Cardiac fibroblast (primary cell): ENCODE results near the gene NPTN.
"Not testable (repeated sequence)": the region's sequence is repeated elsewhere in the genome, so short reads cannot be mapped to it uniquely, and the experiment has no call there.

ENCODE experiments used
- DNase-seq, 2 donors: peaks; one replicate each; pipeline versions ENCODE4 v3.0.0 to v3.0.0-alpha.2; 2010; ENCODE audit warnings: low read depth in 2 of 2
- H3K4me3 ChIP-seq, 2 donors: replicated peaks in 1 of 2; 1 replicate in 1 of 2; 2 replicates in 1 of 2; pipeline ENCODE4 v1.5.1; 2011; ENCODE audit warnings: low read depth in 2 of 2, low read length in 2 of 2, mild to moderate bottlenecking in 2 of 2, moderate library complexity in 1 of 2
- TF ChIP-seq, protein P1 (sequence below): IDR thresholded peaks from one replicate; pipeline ENCODE4 v1.5.1; 2011; ENCODE audit warnings: low read depth, mild to moderate bottlenecking, low read length, inconsistent platforms

NPTN gene

DNA sequence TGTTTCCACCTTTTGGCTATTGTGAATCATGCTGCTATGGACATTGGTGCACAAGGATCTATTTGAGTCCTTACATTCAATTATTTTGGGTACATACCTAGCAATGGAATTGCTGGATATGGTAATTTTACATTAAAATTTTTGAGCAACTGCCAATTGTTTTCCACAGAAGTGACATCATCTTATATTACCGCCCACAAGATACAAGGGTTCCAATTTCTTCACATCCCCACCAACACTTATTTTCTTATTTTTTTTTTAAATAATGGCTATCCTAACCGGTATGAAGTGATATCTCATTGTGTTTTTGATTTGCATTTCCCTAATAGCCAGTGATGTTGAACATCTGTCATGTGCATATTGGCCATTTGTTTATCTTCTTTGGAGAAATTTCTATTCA lies 22.5 kb upstream of the NPTN start:
- H3K4me3 ChIP-seq = no peak overlapping the region
- TF ChIP-seq, protein P1, sequence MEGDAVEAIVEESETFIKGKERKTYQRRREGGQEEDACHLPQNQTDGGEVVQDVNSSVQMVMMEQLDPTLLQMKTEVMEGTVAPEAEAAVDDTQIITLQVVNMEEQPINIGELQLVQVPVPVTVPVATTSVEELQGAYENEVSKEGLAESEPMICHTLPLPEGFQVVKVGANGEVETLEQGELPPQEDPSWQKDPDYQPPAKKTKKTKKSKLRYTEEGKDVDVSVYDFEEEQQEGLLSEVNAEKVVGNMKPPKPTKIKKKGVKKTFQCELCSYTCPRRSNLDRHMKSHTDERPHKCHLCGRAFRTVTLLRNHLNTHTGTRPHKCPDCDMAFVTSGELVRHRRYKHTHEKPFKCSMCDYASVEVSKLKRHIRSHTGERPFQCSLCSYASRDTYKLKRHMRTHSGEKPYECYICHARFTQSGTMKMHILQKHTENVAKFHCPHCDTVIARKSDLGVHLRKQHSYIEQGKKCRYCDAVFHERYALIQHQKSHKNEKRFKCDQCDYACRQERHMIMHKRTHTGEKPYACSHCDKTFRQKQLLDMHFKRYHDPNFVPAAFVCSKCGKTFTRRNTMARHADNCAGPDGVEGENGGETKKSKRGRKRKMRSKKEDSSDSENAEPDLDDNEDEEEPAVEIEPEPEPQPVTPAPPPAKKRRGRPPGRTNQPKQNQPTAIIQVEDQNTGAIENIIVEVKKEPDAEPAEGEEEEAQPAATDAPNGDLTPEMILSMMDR = no peak
- no peak for DNase-seq

DNA sequence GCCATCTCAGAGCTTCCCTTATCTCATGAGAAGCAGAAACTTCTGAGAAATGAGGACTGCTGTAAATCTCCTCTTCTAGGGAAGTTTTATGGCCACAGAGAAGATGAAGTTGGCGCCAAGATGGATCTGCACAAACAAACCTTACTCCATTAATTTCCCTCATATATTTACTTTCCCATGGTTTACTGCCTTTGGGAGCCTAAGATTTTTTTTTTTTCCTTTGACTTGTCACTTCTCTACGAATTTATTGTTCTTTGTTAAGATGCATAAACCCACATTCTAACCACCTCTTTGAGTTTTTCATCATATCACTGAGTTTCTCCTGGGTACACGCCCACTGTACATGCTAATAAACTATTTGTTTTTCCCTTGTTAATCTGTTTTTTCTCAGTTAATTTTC lies 21.5 kb upstream of the NPTN start:
- no peak for DNase-seq
- TF ChIP-seq, protein P1 = no peak
- no peak overlapping the region for H3K4me3 ChIP-seq

DNA sequence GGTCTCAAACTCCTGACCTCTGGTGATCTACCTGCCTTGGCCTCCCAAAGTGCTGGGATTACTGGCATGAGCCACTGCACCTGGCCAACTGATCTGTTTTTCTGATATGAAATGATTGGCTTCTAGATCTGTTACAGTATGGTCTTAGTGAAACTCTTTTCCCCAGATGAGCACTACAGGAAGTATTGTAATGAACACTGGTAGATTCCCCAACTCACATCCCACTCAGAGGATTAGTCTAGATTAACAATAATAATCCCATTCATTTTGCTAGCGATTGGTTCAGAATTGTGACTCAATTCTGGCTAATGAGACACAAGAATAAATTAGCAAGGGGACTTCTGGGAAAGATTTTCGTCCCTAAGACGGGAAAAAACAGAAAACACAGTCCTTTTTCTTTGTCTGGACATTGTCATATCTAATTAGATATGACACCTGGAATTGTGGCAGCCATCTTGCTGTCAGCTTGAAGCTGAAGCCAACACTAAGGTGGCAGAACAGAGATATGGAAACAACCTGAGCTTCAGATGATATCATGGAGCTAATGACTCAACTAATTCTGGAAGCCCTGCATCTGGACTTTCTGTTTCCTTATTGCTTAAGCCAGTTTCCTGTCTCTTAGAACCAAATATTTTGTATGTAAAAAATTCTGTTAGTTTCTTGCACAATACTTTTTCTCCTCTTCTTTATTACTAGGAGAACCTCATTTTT lies 17.4 kb upstream of the NPTN start:
- TF ChIP-seq, protein P1 = no peak
- DNase-seq = peak; percentile 75 to 88
- H3K4me3 ChIP-seq = no peak overlapping the region

DNA sequence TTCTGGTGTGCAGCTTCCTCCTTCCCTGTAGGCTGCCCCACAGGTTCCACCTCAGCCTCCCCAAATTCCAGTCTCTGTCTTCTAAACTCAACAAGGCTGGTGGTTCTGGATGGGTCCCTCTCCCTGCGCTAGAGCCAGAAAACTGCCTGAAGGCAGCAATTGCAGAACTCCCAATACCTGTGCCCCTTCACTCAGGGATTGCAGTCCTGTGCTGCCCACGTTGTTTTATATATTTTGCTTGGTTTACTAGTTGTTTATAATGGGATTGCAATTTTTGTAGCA lies 14.8 kb upstream of the NPTN start:
- DNase-seq = no peak
- H3K4me3 ChIP-seq = no peak overlapping the region
- TF ChIP-seq, protein P1 = no peak

DNA sequence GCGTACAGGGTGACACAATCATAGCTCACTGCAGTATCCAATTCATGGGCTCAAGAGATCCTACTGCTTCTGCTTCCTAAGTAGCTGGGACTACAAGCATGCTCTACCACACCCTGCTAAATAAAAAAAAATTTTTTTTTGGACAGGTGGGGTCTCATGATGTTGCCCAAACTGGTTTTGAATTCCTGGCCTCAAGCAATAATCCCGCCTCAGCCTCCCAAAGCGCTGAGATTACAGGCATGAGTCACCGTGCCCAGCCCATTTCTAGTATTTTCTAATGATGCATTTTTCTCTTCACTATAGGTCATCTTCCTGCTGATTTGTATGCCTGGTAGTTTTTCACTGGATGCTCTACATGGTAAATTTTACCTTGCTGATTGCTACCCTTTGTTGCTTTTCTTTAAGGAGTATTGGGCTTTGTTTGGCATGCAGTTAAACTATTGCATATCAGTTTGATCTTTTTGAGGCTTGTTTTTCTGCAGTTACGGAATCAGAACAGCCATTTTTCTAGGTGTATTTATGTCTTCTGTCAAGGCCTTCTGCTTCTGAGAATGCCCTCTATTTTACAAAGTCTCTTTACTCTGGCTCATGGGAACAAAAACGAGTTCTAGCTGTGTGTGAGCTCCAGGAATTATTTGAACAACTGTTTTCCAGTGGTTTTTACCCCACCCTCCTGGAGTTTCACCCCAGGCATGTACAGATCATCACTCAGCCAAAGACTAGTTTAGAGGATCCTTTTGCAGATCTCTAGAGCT lies 14.2 kb upstream of the NPTN start:
- TF ChIP-seq, protein P1 = no peak
- peak in 1 of 2 donors; percentile 40 for DNase-seq

DNA sequence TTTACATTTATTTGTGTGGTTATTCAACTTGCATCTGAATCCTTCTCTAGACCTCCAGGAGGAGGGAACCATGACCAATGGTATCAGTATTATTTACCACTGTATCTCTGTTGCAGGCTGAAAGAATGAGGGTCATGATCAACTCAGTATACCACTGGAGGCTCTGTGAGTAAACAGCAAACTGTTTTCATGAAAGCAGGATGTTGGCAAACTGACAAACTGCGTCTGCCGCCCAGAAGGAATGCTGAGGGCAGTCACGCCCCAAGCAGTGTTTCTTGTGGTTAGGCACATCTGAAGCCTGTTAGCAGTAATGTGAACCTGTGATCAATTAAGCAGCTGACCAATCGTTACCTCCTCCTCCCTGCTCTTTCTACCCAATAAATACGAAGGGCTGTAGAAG lies 6.3 kb upstream of the NPTN start:
- DNase-seq = peak; percentile 49 to 57
- H3K4me3 ChIP-seq = not testable (repeated sequence)

More for the DNA sequence above, 14.2 kb upstream of the NPTN start:
- no peak overlapping the region for H3K4me3 ChIP-seq

DNA sequence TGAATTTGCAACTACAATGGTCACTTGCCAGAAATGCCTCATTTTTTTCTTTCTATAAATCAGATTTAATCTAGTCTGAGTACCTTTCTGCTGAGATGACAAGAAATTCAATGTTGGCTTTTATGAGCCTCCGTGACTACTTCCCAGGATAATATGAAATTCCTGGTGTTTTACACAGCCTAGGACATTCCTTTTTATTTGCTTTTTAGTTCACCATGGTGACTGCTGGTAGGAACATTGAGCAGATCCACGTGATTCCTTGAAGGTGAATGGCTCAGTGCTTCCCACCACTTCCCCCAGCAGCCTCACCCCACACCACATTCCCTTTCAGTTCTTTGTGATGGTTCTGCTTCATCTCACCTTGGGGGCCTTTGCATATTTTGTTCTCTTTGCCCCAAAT lies 4.3 kb upstream of the NPTN start:
- H3K4me3 ChIP-seq = no peak overlapping the region
- peak in 1 of 2 donors; percentile 32 for DNase-seq
- TF ChIP-seq, protein P1 = no peak
